Neural cell (in vitro differentiated cells): ENCODE data around the gene RPLP1.
A peak's percentile ranks its signal among the peaks of the same experiment; 100 is the strongest.

Source experiments
- CTCF ChIP-seq: fragments of 450-650 bp; IDR thresholded peaks from 2 replicates; pipeline ENCODE4 v1.5.1; 2014; ENCODE audit warnings: antibody characterized with exemption, mild to moderate bottlenecking, moderate library complexity; ENCODE audit not compliant: poor library complexity, severe bottlenecking
- EZH2 ChIP-seq: fragments of 200-600, 300-800 bp; shearing (Covaris generic), sonication (generic); IDR thresholded peaks from 2 replicates; pipeline ENCODE4 v1.6.1; 2014; ENCODE audit warnings: antibody characterized with exemption, low read length, borderline replicate concordance, mild to moderate bottlenecking; ENCODE audit not compliant: insufficient read depth, poor library complexity, severe bottlenecking
- MXI1 ChIP-seq: fragments of 450-650 bp; conservative IDR thresholded peaks from 2 replicates; pipeline ENCODE4 v1.6.1; 2014; ENCODE audit warnings: antibody characterized with exemption, mild to moderate bottlenecking; ENCODE audit not compliant: poor library complexity, severe bottlenecking
- POLR2AphosphoS5 ChIP-seq: IDR thresholded peaks from 2 replicates; pipeline ENCODE4 v1.6.1; 2012
- RAD21 ChIP-seq: fragments of 450-650 bp; conservative IDR thresholded peaks from 2 replicates; pipeline ENCODE4 v1.6.1; 2014; ENCODE audit warnings: antibody characterized with exemption, mild to moderate bottlenecking, moderate library complexity

- TF ChIP-seq POLR2AphosphoS5 (peak; percentile 97), CTCF (no peak), MXI1 (peak; percentile 96), EZH2 (no peak), RAD21 (peak; percentile 44)
These were observed at the start of gene RPLP1 for GRCh38 chr15:69452692-69453521.
